Liver (tissue), 9 donors: ENCODE results near the gene PHEX. TPM values are rescaled to one million over a fixed set of nuclear protein-coding genes. Genes with fewer than 3 reads are reported as not detected.
"Not testable (repeated sequence)": the region's sequence is repeated elsewhere in the genome, so short reads cannot be mapped to it uniquely, and the experiment has no call there.

Experiments
- DNase-seq: peaks from one replicate; pipeline ENCODE4 v3.0.0-alpha.2; 2017; ENCODE audit warnings: low spot score
- H3K27ac ChIP-seq, 2 donors: one replicate each; pipeline ENCODE4 v1.7.0; 2013; ENCODE audit warnings: inconsistent platforms in 2 of 2, low read length in 2 of 2, control low read depth in 1 of 2, low read depth in 1 of 2, mild to moderate bottlenecking in 1 of 2
- H3K27me3 ChIP-seq, 4 donors: one replicate each; pipeline versions ENCODE4 v1.6.1 to v1.7.0; 2013; ENCODE audit warnings: low read length in 3 of 4, inconsistent platforms in 1 of 4, mild to moderate bottlenecking in 1 of 4, moderate library complexity in 1 of 4; ENCODE audit not compliant: control insufficient read depth in 4 of 4, insufficient read depth in 4 of 4
- H3K36me3 ChIP-seq, 4 donors: one replicate each; pipeline versions ENCODE4 v1.6.1 to v1.7.0; 2013; ENCODE audit warnings: low read length in 3 of 4, mild to moderate bottlenecking in 3 of 4, low read depth in 1 of 4, moderate library complexity in 1 of 4; ENCODE audit not compliant: control insufficient read depth in 4 of 4, insufficient read depth in 3 of 4
- H3K4me1 ChIP-seq, 4 donors: one replicate each; pipeline versions ENCODE4 v1.6.1 to v1.7.0; 2013; ENCODE audit warnings: low read length in 3 of 4, mild to moderate bottlenecking in 3 of 4, moderate library complexity in 1 of 4; ENCODE audit not compliant: control insufficient read depth in 4 of 4, insufficient read depth in 4 of 4
- H3K4me3 ChIP-seq, 3 donors: one replicate each; pipeline versions ENCODE4 v1.6.1 to v1.7.0; 2013; ENCODE audit warnings: low read length in 3 of 3, control low read depth in 1 of 3, low read depth in 1 of 3, mild to moderate bottlenecking in 1 of 3
- H3K9ac ChIP-seq, 2 donors: one replicate each; pipeline ENCODE4 v1.7.0; 2013; ENCODE audit warnings: low read length in 2 of 2, mild to moderate bottlenecking in 2 of 2, moderate library complexity in 2 of 2, control low read depth in 1 of 2, low read depth in 1 of 2
- H3K9me3 ChIP-seq, 4 donors: one replicate each; pipeline versions ENCODE4 v1.6.1 to v1.7.0; 2013; ENCODE audit warnings: low read length in 3 of 4; ENCODE audit not compliant: control insufficient read depth in 4 of 4
- EGR1 ChIP-seq, 2 donors: IDR thresholded peaks; 2 replicates each; pipeline ENCODE4 v1.6.1; 2016 to 2018; ENCODE audit warnings: antibody characterized with exemption in 2 of 2, low read depth in 2 of 2
- FOXA1 ChIP-seq: IDR thresholded peaks from 2 replicates; pipeline ENCODE4 v1.6.1; 2016; ENCODE audit warnings: antibody characterized with exemption
- FOXA2 ChIP-seq: IDR thresholded peaks from 2 replicates; pipeline ENCODE4 v1.6.1; 2016; ENCODE audit warnings: antibody characterized with exemption
- GABPA ChIP-seq, 2 donors: IDR thresholded peaks in 1 of 2; conservative IDR thresholded peaks in 1 of 2; 2 replicates each; pipeline ENCODE4 v1.6.1; 2016; ENCODE audit warnings: antibody characterized with exemption in 2 of 2, mild to moderate bottlenecking in 1 of 2, moderate library complexity in 1 of 2
- HNF4A ChIP-seq, 2 donors: conservative IDR thresholded peaks; 2 replicates each; pipeline ENCODE4 v1.6.1; 2016; ENCODE audit warnings: antibody characterized with exemption in 2 of 2, mild to moderate bottlenecking in 2 of 2
- HNF4G ChIP-seq: IDR thresholded peaks from 2 replicates; pipeline ENCODE4 v1.6.1; 2016; ENCODE audit warnings: antibody characterized with exemption
- JUND ChIP-seq, 2 donors: IDR thresholded peaks; 2 replicates each; pipeline ENCODE4 v1.6.1; 2016; ENCODE audit warnings: antibody characterized with exemption in 2 of 2
- MAX ChIP-seq: IDR thresholded peaks from 2 replicates; pipeline ENCODE4 v1.6.1; 2016; ENCODE audit warnings: antibody characterized with exemption
- NR2F2 ChIP-seq: IDR thresholded peaks from 2 replicates; pipeline ENCODE4 v1.6.1; 2016; ENCODE audit warnings: antibody characterized with exemption
- RAD21 ChIP-seq, 2 donors: IDR thresholded peaks; 2 replicates each; pipeline ENCODE4 v1.6.1; 2016; ENCODE audit warnings: antibody characterized with exemption in 2 of 2, mild to moderate bottlenecking in 2 of 2
- REST ChIP-seq: IDR thresholded peaks from 2 replicates; pipeline ENCODE4 v1.6.1; 2016; ENCODE audit warnings: antibody characterized with exemption, mild to moderate bottlenecking
- RXRA ChIP-seq, 2 donors: IDR thresholded peaks; 2 replicates each; pipeline ENCODE4 v1.6.1; 2017 to 2018; ENCODE audit warnings: antibody characterized with exemption in 2 of 2, mild to moderate bottlenecking in 1 of 2
- SP1 ChIP-seq: IDR thresholded peaks from 2 replicates; pipeline ENCODE4 v1.6.1; 2018; ENCODE audit warnings: antibody characterized with exemption, mild to moderate bottlenecking
- TAF1 ChIP-seq: conservative IDR thresholded peaks from 2 replicates; pipeline ENCODE4 v1.6.1; 2016; ENCODE audit warnings: antibody characterized with exemption, mild to moderate bottlenecking
- YY1 ChIP-seq: IDR thresholded peaks from 2 replicates; pipeline ENCODE4 v1.6.1; 2016; ENCODE audit warnings: antibody characterized with exemption, mild to moderate bottlenecking
- ZBTB33 ChIP-seq: IDR thresholded peaks from 2 replicates; pipeline ENCODE4 v1.6.1; 2016; ENCODE audit warnings: antibody characterized with exemption
- WGBS: extraction: QIAGEN DNeasy Blood & Tissue Kit; methylation state at CpG from one replicate; pipeline ENCODE4 v1.1.7; 2013; 5-methylcytosine and 5-hydroxymethylcytosine counted together
- polyA plus RNA-seq, 2 donors: library from polyadenylated mRNA; stranded (reverse) in 1 of 2; unstranded in 1 of 2; fragments of 200-250 nt in 1 of 2; fragments of >200 nt in 1 of 2; fragmentation: Nextera tagmentation in 1 of 2; extraction: Ambion mirVana in 1 of 2; gene quantifications; one replicate each; pipeline versions ENCODE4 v1.2.1 to v1.2.3, GENCODE V29; 2013 to 2015
- total RNA-seq, 2 donors: library from RNA; depleted of rRNA; stranded (reverse); fragments of >200 nt; gene quantifications; one replicate each; pipeline ENCODE4 v1.2.3, GENCODE V29; 2014
- TF ChIP-seq, protein P1 (sequence below): IDR thresholded peaks from 2 replicates; pipeline ENCODE4 v1.6.1; 2016; ENCODE audit warnings: antibody characterized with exemption
- TF ChIP-seq, protein P2 (sequence below): fragments of 150-350 bp; IDR thresholded peaks from 2 replicates; pipeline ENCODE4 v1.5.1; 2017; ENCODE audit warnings: improper control_type of control experiment, low read depth, low read length; ENCODE audit not compliant: missing input control
- donor health status: healthy.
- donor health status: healthy.
- donor health status: healthy.
- donor health status: healthy.
- donor health status: healthy.

Gene PHEX
- total and polyA plus RNA-seq, 4 donors: 0.01 to 0.14 (median 0.08) TPM; not detected in 1

DNA sequence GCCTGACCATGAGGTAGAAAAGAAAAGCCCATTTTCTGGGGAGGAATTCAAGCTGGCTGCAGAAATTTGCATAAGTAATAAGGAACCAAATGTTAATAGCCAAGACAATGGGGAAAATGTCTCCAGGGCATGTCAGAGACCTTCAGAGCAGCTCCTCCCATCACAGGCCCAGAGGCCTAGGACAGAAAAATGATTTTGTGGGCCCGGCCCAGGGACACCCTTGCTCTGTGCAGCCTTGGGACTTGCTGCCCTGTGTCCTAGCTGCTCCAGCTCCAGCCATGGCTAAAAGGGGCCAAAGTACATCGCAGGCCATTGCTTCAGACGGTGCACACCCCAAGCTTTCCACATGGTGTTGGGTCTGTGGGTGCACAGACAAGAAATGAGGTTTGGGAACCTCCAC, 257.1 kb downstream of the PHEX start:
- not testable (repeated sequence) for H3K9ac ChIP-seq, H3K27ac ChIP-seq, H3K4me1 ChIP-seq, DNase-seq, H3K36me3 ChIP-seq, H3K4me3 ChIP-seq, H3K9me3 ChIP-seq, H3K27me3 ChIP-seq
- WGBS: 84% methylated on average over 3 of the region's 3 CpGs

DNA sequence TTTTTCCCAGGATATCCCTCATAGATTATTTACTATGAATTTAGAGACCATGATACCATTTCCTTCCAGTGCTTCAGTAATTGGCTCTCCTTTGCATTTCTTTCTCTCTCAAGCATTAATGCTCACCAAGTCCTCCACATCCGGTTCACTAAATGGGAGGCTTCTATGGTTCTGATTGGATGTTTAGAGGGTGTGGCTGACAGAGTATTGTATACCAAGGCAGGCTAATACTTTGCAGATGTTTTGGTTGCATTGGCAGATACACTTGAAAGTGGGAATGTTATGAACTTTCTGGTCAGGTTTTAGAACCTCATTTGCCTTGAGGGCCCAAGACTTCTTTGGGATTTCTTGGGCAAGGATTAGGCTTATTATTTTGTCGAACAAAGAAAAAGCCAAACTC, 264.7 kb downstream of the PHEX start:
- no peaks in the 10 kb centered on the region for H3K4me1 ChIP-seq
- 75% methylated on average over 2 of the region's 2 CpGs for WGBS
- peaks cover 0 to 4% (median 0%) of the 10 kb centered on the region in 4 donors for H3K27me3 ChIP-seq
- H3K9ac ChIP-seq: no peak overlapping the region
- no peak overlapping the region for H3K27ac ChIP-seq
- H3K36me3 ChIP-seq: no peaks in the 10 kb centered on the region
- TF ChIP-seq YY1: no peak
- TF ChIP-seq, protein P1, sequence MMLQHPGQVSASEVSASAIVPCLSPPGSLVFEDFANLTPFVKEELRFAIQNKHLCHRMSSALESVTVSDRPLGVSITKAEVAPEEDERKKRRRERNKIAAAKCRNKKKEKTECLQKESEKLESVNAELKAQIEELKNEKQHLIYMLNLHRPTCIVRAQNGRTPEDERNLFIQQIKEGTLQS: no peak
- TF ChIP-seq, protein P2, sequence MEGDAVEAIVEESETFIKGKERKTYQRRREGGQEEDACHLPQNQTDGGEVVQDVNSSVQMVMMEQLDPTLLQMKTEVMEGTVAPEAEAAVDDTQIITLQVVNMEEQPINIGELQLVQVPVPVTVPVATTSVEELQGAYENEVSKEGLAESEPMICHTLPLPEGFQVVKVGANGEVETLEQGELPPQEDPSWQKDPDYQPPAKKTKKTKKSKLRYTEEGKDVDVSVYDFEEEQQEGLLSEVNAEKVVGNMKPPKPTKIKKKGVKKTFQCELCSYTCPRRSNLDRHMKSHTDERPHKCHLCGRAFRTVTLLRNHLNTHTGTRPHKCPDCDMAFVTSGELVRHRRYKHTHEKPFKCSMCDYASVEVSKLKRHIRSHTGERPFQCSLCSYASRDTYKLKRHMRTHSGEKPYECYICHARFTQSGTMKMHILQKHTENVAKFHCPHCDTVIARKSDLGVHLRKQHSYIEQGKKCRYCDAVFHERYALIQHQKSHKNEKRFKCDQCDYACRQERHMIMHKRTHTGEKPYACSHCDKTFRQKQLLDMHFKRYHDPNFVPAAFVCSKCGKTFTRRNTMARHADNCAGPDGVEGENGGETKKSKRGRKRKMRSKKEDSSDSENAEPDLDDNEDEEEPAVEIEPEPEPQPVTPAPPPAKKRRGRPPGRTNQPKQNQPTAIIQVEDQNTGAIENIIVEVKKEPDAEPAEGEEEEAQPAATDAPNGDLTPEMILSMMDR: no peak
- TF ChIP-seq RXRA (IDR thresholded peaks at IDR 0.05): no peak
- no peak for TF ChIP-seq MAX
- TF ChIP-seq HNF4G: no peak
- no peak for TF ChIP-seq RAD21 (IDR thresholded peaks at IDR 0.05)
- TF ChIP-seq EGR1 (IDR thresholded peaks at IDR 0.05; ENCODE audit: low read depth in 2 of 2): no peak
- TF ChIP-seq ZBTB33: no peak
- no peak for TF ChIP-seq HNF4A (conservative IDR thresholded peaks at IDR 0.05)
- TF ChIP-seq NR2F2: no peak
- no peak for TF ChIP-seq REST
- no peak for TF ChIP-seq SP1
- no peak for TF ChIP-seq FOXA2
- no peak for TF ChIP-seq GABPA (IDR thresholded peaks at IDR 0.05 in 1 of 2, conservative IDR thresholded peaks at IDR 0.05 in 1 of 2)
- no peak for TF ChIP-seq TAF1
- no peak for TF ChIP-seq FOXA1
- TF ChIP-seq JUND (IDR thresholded peaks at IDR 0.05): no peak
- no peak for DNase-seq
- H3K4me3 ChIP-seq: no peak overlapping the region
- H3K9me3 ChIP-seq: no peaks in the 10 kb centered on the region
